ENCODE data around the gene CEACAM3. TPM values are rescaled to one million over a fixed set of nuclear protein-coding genes. Genes with fewer than 3 reads are reported as not detected.

Gene CEACAM3
- total and polyA plus RNA-seq, 2 donors (not counting 1 experiment from before 2014, with no cell fraction given) = not detected

DNA sequence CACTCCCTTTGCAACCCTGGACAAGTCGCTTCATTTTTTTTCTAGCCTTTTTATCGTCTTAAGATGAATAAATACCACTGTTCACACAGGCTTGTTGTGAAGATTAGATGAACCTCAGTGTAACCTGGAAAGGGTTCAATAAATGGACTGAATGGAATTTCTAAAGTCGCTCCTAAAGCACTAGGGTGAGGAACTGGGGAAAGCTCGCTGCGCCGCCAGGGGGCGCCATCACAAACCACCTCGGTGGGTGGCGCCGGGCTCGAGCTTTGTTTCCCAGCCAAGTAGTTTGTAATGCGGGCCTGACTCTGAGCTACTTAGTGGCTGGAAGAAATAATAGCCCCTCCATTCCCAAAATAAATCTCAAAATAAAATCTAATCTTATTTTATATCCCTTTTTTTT lies 43.2 kb upstream of the CEACAM3 start:
- no peak overlapping the region for H3K9ac ChIP-seq (ENCODE audit: insufficient read depth, low read length)
- H3K4me3 ChIP-seq (replicated peaks in 1 of 4; ENCODE audit: control extremely low read depth in 1 of 4, insufficient read depth in 1 of 4, low read depth in 3 of 4, low read length in 4 of 4) = no peak overlapping the region
- H3K9me3 ChIP-seq (ENCODE audit: control insufficient read depth, insufficient read depth, low read depth, low read length) = no peaks in the 10 kb centered on the region
- TF ChIP-seq EZH2 (IDR thresholded peaks at IDR 0.05; ENCODE audit: low read length, missing control alignments) (no peak), CTCF (conservative IDR thresholded peaks at IDR 0.05 in 1 of 2, IDR thresholded peaks at IDR 0.05 in 1 of 2; ENCODE audit: low read depth in 1 of 2, low read length in 2 of 2) (peak; percentile 52 to 57)
- H3K36me3 ChIP-seq (ENCODE audit: control insufficient read depth, insufficient read depth, low read length) = no peaks in the 10 kb centered on the region
- no peak overlapping the region for H2AFZ ChIP-seq (ENCODE audit: low read length)
- H3K27me3 ChIP-seq (ENCODE audit: control insufficient read depth, insufficient read depth, low read length) = no peaks in the 10 kb centered on the region
- H3K4me2 ChIP-seq (ENCODE audit: extremely low read depth, insufficient read depth, low read length) = no peak overlapping the region
- H3K79me2 ChIP-seq (ENCODE audit: control insufficient read depth, insufficient read depth, low read length) = no peaks in the 10 kb centered on the region
- no peaks in the 10 kb centered on the region for H3K4me1 ChIP-seq (ENCODE audit: control insufficient read depth, extremely low read depth, insufficient read depth, low read length)
- H4K20me1 ChIP-seq (ENCODE audit: control insufficient read depth, extremely low read depth, insufficient read depth, low read length) = no peaks in the 10 kb centered on the region
- no peak overlapping the region for H3K27ac ChIP-seq (ENCODE audit: insufficient read depth, low read length)
- peak in 1 of 2 donors; percentile 3 for DNase-seq (ENCODE audit: low read depth in 2 of 2)

- no peaks in the 10 kb centered on the region for H3K27me3 ChIP-seq (ENCODE audit: control insufficient read depth, insufficient read depth, low read length)
- DNase-seq (ENCODE audit: low read depth in 2 of 2) = peak; percentile 3 to 11
- H3K9me3 ChIP-seq (ENCODE audit: control insufficient read depth, insufficient read depth, low read depth, low read length) = no peaks in the 10 kb centered on the region
- H3K27ac ChIP-seq (ENCODE audit: insufficient read depth, low read length) = no peak overlapping the region
- TF ChIP-seq EZH2 (IDR thresholded peaks at IDR 0.05; ENCODE audit: low read length, missing control alignments) (no peak), CTCF (conservative IDR thresholded peaks at IDR 0.05 in 1 of 2, IDR thresholded peaks at IDR 0.05 in 1 of 2; ENCODE audit: low read depth in 1 of 2, low read length in 2 of 2) (peak; percentile 52 to 75)
- no peak overlapping the region for H3K4me2 ChIP-seq (ENCODE audit: extremely low read depth, insufficient read depth, low read length)
- H3K4me3 ChIP-seq (replicated peaks in 1 of 4; ENCODE audit: control extremely low read depth in 1 of 4, insufficient read depth in 1 of 4, low read depth in 3 of 4, low read length in 4 of 4) = no peak overlapping the region
- no peaks in the 10 kb centered on the region for H3K79me2 ChIP-seq (ENCODE audit: control insufficient read depth, insufficient read depth, low read length)
- no peaks in the 10 kb centered on the region for H4K20me1 ChIP-seq (ENCODE audit: control insufficient read depth, extremely low read depth, insufficient read depth, low read length)
- no peak overlapping the region for H2AFZ ChIP-seq (ENCODE audit: low read length)
- no peaks in the 10 kb centered on the region for H3K4me1 ChIP-seq (ENCODE audit: control insufficient read depth, extremely low read depth, insufficient read depth, low read length)
- no peak overlapping the region for H3K9ac ChIP-seq (ENCODE audit: insufficient read depth, low read length)
- H3K36me3 ChIP-seq (ENCODE audit: control insufficient read depth, insufficient read depth, low read length) = no peaks in the 10 kb centered on the region
Observed at GRCh38 chr19:41753936-41754529, 42.4 kb upstream of the CEACAM3 start.

DNA sequence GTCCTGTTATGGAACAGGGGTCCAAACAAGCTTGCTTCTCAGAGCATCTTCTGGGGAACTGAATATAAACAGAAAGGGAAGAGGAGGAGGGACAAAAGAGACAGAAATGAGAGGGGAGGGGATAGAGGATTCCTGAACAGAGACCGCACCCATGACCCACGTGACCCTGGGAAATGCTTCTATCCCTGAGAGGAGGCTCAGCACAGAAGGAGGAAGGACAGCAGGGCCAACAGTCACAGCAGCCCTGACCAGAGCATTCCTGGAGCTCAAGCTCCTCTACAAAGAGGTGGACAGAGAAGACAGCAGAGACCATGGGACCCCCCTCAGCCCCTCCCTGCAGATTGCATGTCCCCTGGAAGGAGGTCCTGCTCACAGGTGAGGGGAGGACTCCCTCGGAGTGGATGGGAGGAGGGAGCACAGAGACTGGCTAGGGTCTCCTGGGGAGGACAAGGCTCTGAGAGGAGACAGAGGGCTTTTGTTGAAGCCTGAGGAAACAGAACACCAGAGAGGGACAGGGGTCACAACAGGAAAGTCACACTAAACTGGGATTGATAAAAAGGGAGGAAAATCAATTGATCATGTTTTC lies 41.0 kb upstream of the CEACAM3 start, which contains the start of gene CEACAM6:
TSS of gene CEACAM6 (plus strand) at position 203 of the 586 bp plus-strand sequence. CDS start at position 312, 109 bp downstream.
- Histone ChIP-seq H2AFZ (ENCODE audit: low read length) (no peak within 1 kb of the TSS), H3K27ac (ENCODE audit: insufficient read depth, low read length) (no peak within 1 kb of the TSS), H3K27me3 (ENCODE audit: control insufficient read depth, insufficient read depth, low read length) (peaks cover 1% of the 10 kb centered on the region)

More for the DNA sequence above, 41.0 kb upstream of the CEACAM3 start, which contains the start of gene CEACAM6:
- TF ChIP-seq EZH2 (IDR thresholded peaks at IDR 0.05; ENCODE audit: low read length, missing control alignments) (no peak), CTCF (conservative IDR thresholded peaks at IDR 0.05 in 1 of 2, IDR thresholded peaks at IDR 0.05 in 1 of 2; ENCODE audit: low read depth in 1 of 2, low read length in 2 of 2) (no peak)
- no peak within 1 kb of the TSS for H3K4me2 ChIP-seq (ENCODE audit: extremely low read depth, insufficient read depth, low read length)
- no peak within 1 kb of the TSS for H3K9ac ChIP-seq (ENCODE audit: insufficient read depth, low read length)
- H3K9me3 ChIP-seq (ENCODE audit: control insufficient read depth, insufficient read depth, low read depth, low read length) = no peaks in the 10 kb centered on the region
- no peaks in the 10 kb centered on the region for H3K36me3 ChIP-seq (ENCODE audit: control insufficient read depth, insufficient read depth, low read length)
- H4K20me1 ChIP-seq (ENCODE audit: control insufficient read depth, extremely low read depth, insufficient read depth, low read length) = no peaks in the 10 kb centered on the region
- H3K4me1 ChIP-seq (ENCODE audit: control insufficient read depth, extremely low read depth, insufficient read depth, low read length) = no peaks in the 10 kb centered on the region
- H3K4me3 ChIP-seq (replicated peaks in 1 of 4; ENCODE audit: control extremely low read depth in 1 of 4, insufficient read depth in 1 of 4, low read depth in 3 of 4, low read length in 4 of 4) = no peak within 1 kb of the TSS
- no peaks in the 10 kb centered on the region for H3K79me2 ChIP-seq (ENCODE audit: control insufficient read depth, insufficient read depth, low read length)
- DNase-seq (ENCODE audit: low read depth in 2 of 2) = no peak
